ENCODE results near the gene MAP3K14.

DNA sequence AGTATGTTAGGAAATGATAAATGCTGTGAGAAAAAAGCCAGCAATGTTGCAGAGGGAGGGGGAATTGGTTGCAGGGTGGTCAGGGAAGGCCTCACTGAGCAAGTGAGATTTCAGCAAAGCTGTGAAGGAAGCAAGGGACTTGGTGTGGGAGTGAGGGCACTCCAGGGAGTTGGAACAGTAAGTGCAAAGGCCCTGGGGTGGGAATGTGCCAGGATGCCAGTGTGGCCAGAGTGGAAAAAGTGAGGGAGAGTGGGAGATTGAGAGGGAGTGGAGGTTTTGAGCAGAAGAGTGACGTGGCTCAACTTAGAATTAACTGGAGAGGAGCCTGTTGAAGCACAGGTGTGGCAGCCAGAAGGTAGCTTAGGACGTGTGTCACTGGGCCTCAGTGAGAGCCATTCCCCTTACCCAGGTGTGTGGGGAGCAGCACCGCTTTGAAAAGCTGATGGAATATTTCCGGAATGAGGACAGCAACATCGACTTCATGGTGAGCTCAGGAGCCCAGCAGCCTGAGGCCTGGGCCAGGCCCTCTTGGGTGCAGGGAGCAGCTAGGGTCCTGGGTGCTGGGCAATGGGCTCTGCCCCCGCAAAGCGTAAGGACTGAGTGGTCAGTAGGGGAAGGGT lies 78.6 kb downstream of the MAP3K14 start:
- TF ChIP-seq, protein P1, sequence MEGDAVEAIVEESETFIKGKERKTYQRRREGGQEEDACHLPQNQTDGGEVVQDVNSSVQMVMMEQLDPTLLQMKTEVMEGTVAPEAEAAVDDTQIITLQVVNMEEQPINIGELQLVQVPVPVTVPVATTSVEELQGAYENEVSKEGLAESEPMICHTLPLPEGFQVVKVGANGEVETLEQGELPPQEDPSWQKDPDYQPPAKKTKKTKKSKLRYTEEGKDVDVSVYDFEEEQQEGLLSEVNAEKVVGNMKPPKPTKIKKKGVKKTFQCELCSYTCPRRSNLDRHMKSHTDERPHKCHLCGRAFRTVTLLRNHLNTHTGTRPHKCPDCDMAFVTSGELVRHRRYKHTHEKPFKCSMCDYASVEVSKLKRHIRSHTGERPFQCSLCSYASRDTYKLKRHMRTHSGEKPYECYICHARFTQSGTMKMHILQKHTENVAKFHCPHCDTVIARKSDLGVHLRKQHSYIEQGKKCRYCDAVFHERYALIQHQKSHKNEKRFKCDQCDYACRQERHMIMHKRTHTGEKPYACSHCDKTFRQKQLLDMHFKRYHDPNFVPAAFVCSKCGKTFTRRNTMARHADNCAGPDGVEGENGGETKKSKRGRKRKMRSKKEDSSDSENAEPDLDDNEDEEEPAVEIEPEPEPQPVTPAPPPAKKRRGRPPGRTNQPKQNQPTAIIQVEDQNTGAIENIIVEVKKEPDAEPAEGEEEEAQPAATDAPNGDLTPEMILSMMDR (IDR thresholded peaks at IDR 0.05) = no peak
- TF ChIP-seq POLR2A (IDR thresholded peaks at IDR 0.05) = no peak

Data from thyroid gland (tissue), 4 donors.